HUDEP-2 (cell line): ENCODE measurements around the gene GALR1.
A peak's percentile ranks its signal among the peaks of the same experiment; 100 is the strongest.
"Not testable (repeated sequence)": the region's sequence is repeated elsewhere in the genome, so short reads cannot be mapped to it uniquely, and the experiment has no call there.

Source experiments
- DNase-seq, 76 experiments: peaks; one replicate each; lab custom pipeline; 2025; ENCODE audit not compliant: unreplicated experiment in 76 of 76; lab: John Stamatoyannopoulos, UW

Gene GALR1, protein sequence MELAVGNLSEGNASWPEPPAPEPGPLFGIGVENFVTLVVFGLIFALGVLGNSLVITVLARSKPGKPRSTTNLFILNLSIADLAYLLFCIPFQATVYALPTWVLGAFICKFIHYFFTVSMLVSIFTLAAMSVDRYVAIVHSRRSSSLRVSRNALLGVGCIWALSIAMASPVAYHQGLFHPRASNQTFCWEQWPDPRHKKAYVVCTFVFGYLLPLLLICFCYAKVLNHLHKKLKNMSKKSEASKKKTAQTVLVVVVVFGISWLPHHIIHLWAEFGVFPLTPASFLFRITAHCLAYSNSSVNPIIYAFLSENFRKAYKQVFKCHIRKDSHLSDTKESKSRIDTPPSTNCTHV

DNA sequence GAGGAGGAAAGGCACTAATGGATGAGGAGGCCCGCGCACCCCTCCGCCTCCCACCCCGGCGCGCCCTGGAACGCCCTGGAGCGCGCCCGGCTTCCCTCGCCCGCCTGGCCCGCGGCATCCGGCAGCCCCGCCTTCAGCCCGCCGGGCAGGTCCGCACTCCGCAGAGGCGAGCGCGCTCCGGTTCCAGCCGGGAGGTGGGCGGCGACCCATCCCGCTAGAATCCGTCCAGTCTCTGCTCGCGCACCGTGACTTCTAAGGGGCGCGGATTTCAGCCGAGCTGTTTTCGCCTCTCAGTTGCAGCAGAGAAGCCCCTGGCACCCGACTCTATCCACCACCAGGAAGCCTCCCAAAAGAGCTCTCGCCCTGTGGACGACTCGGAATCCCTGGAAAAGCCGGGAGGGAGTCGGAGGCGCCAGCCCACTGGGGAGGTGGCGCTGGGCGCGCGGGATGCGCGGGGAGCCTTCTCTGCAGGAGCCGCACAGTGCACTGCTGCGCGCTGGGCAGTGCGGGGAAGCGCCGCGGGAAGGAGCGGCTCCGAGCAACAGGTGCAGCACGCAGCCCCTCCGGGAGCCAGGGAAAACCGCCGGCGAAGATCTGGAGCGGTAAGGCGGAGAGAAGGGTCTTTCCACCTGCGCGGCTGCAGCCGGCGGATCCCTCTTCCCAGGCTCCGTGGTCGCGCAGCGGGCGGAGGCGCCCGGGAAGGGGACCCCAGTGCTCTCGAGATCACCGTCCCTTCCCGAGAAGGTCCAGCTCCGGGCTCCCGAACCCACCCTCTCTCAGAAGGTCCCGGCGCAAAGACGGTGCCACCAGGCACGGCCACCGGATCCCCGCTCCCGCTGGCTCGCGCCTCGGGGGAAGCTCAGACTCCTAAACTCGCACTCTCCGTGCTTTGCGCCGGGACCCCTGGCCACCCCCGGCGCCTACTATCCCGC lies at the start of gene GALR1:
GALR1 (plus strand) TSS at position 280 of the 932 bp plus-strand sequence. CDS start 701 bp downstream, outside the sequence.
- no peak for DNase-seq

DNA sequence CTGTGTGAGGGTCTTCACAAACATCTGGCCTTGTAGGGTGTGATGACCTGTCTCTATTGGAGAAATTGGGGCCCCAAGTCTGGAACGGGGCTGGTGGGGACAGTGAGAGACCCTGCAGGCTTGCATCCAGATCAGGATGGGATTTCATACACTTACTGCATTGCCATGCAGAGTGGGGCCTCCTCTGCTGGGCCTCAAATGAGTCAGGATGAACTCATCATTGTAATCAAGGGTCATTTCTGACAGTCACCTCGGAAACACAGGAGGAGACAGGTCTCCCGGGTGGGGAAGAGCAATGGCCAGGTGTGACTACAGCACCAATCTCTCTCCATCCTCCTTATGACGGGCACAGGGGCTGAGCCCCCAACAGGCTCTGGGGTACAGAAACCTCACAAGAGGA lies 48.1 kb upstream of the GALR1 start:
- no peak for DNase-seq

DNA sequence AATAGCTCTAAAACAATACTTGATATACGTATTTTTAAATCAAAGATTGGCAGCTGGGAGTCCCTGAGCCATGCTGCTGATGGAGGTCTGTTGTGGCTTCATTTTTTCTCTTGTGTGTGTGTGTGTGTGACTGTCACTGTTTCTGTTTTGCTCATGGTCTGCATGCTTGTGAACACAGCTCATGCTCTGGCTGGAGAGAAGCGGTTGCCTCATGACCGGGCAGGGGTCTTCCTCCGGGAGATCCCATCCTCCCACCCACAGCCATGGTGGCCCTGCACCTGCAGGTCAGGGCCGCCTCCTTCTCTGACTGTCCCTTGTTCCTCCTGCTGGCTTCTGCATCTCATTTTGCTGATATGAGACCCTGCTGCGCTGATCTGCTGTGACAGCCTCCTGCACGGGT lies 47.3 kb upstream of the GALR1 start:
- no peak for DNase-seq

DNA sequence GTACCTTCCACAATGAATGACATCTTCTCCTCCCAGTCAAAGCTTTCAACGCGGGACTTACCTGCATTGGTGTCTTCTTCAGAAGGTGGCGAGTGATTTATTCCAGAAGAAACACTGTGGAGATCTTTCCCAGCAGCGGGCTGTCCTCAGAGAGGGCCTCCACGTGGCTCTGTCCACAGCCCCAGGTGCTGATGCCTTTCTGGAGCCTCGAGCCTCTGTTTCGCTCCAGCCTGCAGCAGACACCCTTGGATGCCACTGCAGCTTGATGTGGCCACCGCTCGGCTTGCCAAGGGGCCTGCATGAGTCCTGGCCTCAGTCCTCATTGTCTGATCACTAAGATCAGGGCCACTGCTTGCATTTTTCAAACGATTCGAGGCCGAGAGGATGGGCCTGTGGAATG lies 46.6 kb upstream of the GALR1 start:
- peak in 1 of 76 experiments; percentile 19 for DNase-seq

DNA sequence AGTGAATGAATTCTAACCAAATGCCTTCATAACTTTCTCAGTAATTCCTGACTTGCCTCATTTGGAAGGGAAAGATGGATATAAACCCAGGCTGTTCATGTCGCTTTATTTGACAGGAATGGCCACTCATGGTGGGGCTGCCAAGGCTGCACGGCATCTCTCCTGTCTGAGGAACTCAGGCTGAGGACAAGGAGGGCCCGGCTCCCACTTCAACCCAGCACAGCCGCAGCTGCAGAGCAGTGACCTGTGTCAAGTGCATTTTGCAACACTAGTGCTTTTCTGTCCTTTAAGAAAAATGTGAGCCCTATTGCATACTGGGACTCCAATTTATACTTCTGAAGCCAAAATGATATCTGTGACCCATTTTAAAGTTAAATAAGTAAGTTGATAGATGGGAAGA lies 45.8 kb upstream of the GALR1 start:
- no peak for DNase-seq

DNA sequence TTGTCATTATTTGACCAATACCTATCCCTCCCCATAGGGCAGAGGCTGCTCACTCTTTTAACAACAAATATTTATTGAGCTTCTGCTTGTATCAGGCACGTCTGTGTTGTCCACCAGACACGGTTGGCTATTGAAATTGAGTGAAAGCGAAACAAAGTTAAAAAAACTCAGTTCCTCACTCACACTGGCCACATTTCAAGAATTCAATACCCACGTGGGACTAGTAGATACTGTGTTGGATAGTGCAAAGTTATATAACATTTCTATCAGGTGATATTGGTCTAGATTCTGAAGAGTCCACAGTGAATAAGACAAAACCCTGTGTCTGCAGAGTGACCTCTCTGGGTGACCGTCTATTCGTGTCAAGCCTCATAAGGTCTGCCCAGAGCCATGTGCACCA lies 43.9 kb upstream of the GALR1 start:
- no peak for DNase-seq

DNA sequence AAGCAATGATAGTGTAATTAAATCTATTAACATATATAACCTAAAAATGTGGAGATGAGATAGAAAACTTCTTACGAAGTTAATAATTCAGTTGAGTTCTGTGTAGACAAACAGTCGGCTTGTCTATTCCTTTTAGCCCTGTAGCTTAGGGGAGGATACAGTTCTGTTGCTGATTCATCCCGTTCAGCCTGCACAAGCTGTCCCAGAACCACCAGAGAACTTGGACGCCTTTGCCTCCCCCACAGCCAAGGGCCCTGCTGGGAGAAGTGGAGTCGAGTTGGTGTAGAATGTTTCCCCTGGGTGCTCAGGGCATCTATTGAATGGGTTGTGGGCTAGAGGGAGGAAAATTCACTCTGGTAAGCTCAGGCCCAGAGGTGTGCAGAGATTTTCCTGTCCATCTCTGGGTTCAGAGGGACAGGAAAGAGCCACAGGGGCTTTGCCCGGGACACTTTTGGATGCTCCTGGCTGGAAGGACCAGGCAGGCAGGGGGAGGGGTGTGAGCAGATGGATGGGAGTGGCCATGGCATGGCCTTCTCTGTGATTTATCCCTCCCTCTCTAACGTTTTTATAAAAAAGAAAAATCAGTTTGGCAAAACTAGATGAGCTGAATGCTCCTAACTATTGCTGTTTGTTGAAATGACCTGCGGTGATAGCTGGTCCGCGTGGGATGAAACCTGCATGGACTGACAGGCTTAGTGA lies 42.8 kb upstream of the GALR1 start:
- peak in 1 of 76 experiments; percentile 21 for DNase-seq

DNA sequence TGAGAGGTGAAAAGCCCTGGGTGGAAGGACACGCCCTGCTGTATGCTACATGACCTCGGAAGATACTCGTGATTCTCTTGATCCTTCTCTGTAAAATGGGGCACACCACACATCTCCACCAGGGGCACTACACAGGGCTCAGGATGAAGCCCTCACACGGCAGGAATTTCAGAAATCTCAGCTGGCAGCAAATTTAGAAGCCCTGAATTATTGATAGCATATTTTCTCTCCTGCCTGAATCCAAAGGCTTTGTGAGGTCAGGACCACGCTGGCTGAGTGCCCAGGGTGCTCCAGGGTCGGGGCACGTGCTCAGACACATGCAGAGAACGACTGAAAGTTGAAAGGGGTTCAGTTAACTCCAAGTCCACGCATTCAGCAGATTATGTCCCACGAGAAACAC lies 42.1 kb upstream of the GALR1 start:
- peak in 29 of 76 experiments; percentile 3 to 63 (median 26) for DNase-seq

DNA sequence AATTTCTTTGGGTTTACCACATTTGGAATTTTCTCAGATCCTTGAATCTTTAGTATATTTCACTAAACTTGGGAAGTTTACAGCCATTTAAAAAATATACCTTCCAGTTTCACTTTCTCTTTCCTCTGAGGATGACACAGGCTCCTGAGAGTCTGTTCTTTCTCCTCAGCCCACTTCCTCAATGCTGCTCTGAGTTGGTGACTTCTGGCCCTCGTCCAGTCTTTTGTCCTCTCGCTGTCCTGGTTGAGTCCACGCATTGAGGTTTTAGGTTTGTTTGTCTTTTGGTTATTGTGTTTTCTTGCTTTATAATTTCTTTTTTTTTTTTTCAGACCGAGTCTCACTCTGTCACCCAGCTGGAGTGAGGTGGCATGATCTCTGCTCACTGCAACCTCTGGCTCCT lies 40.7 kb upstream of the GALR1 start:
- DNase-seq: peak in 22 of 76 experiments; percentile 2 to 43 (median 15)

DNA sequence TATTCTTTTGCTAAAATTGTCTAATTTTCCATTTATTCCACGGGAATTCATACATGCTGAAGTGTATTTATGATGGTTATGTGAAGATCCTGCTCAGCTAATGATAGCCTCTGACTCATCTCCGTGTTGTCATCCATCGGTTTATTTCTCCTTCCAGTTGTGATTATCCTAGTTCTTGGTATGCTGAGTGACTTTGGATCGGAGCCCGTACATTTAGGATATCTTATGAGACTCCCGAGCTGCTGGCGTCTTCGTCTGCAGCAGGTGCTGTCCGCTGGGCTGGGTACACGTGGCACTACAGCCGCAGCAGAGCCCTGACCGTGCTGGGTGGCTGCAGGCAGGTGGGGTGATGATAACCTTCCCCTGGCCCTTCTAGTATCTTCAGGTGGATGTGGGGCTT lies 40.1 kb upstream of the GALR1 start:
- no peak for DNase-seq

DNA sequence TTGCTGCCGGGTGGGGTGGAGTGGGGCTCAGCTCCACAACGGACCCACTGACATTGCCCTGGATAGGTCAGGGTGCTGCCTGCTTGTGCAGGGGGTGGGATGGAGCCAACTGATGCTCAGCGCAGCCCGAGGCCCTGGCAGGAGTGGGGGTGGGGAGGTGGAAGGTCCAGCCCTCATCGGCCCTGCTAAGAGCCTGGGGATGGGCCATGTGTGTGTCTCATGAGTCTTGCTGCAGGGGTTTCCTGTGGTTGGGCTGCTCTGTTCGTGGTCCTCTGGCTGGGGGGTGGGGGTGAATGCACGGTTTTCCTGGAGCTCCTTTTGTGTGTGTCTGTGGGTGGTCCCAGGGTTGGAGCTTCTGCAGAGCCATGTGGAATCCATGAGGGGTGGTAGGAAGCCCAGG lies 39.4 kb upstream of the GALR1 start:
- no peak for DNase-seq

DNA sequence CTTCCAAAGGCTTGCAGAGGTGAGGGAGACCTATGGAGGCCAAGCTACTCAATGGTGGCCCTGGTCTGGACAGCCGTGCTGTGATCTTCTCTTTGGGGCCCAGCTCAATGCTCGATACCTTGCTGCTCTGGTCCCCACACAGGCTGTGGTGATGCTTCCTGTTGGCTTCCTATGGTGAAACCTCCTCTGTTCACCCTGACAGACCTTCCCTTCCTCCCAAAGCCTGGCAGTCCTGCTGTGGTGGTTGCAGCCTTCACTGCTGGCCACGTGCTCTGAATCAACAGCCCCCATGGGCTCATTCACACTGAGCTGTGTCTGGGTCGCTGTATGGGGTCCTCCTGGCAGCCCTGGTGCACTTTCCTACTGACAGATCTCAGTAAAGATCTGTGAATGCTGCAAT lies 31.0 kb upstream of the GALR1 start:
- no peak for DNase-seq

DNA sequence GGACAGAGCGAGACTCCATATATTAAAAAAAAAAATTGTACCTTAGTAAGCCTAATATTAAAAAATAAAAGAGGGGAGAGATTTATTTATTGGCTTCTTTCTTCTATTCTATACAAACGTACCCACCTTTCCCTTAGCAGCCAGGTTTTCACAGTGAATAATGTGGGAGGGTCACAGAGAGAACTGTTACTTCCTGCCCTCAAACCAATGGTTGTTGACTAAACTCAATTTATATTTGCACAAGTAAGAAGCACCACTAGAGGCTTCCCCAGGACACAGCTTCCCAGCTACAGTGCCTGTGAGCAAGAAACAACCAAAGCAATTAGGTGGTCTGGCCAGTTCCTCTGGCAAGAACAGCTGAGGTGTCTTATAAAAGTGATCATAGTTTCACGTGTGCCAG lies 28.9 kb upstream of the GALR1 start:
- no peak for DNase-seq

DNA sequence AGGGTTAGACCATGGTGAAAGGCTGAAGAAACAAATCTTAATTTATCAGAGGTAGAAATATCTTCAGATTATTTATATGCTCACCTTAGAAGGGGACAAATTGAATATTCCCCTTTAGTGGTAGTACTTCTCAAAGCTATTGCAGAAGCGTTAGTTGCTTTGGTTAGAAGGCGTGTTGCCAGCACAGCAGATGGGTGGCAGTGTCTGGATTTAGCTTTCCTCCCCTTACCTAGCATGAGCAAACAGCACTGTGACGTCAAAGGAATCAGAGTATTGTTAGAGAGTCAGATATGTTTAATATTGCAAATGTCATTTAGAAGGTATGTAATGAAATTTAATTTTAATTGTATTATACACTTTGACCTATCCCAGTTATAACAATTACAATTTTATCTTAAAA lies 27.2 kb upstream of the GALR1 start:
- DNase-seq: no peak

DNA sequence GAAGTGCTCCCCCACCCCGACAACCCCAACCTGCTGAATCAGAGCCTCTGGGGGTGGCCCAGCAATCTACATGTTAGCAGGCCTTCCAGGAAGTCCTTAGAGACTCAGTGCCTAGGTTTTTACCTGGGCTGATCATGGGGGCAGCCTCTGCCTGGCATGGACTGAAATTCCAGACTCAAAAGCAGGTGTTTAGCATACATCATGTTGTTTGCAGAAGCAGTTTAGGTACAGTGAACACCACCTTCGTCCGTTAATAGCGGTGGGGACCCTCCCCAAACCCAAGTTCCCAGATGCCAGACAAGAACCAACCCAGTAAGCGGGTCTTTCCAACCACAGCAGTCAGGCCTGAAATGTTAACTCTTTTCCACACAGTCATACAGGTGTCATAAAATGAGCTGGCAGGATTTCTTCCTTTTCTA lies 26.4 kb upstream of the GALR1 start:
- no peak for DNase-seq

DNA sequence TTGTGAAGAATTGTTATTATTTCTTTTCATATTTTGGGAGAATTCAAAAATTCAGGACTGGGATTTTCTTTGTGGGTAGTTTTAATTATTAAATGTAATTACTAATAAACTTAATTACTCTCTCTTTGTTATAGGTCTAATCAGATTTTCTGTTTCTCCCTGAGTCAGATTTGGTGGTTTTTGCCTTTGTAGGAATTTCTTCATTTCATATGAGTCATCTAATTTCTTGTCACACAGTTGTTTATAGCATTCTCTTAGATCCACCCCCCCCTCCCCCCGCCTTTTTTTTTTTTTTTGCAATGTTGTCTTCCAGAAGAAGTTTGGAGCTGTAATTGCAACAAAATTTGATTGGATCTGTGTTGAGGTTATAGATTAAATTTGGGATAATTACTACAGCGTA lies 26.0 kb upstream of the GALR1 start:
- no peak for DNase-seq

DNA sequence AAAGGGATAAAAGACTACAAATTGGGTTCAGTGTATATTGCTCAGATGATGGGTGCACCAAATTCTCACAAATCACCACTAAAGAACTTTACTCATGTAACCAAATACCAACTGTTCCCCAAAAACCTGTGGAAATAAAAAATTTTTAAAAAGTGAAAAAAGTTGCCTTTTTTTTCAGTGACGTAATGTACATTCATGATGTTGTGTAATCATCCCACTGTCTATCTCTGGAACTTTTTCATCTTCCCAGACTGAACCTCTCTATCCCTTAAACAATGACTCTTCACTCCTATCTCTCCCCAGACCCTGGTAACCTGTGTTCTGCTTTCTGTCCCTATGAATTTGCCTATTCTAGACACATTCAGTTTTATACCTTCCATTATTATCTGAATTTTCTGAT lies 19.0 kb upstream of the GALR1 start:
- no peak for DNase-seq

DNA sequence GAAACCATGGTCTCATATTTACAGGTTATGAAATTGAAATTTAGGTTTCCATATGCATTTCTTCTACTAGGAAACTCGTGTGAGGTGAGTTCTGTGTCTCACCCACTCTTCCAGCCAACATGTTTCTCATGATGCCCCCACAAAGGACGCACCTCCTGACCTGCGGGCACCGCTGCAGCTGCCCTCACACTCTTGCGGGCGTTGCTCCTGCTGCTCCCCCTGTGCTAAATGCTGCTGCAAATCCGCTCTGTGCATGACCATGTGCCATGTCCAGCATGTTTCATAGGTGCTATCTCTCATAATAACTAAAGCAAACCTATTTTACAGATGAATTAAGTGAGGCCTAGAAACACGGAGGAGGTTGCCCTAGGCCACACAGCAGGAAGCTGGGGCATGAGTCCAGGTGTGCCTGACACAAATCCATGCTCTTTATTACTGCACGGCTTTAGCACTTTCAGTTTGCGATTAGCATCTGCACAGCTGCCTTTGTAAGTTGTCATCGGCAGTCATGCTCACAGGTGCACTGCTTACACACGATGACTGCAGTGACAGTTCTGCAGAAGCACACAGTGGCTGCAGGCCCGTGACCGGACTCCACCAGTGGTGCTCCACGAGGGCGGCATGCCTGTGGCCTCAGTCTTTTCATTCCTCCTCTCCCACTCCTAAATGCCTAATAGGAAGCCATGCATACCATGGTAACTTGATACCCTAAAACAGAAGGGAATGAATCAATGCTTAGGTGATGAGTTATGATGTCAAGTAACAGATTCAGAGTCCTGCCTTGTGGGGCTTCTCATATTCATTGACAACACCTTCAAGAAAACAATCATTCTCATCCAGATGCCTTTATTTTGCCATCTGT lies 14.9 kb upstream of the GALR1 start:
- DNase-seq: no peak

DNA sequence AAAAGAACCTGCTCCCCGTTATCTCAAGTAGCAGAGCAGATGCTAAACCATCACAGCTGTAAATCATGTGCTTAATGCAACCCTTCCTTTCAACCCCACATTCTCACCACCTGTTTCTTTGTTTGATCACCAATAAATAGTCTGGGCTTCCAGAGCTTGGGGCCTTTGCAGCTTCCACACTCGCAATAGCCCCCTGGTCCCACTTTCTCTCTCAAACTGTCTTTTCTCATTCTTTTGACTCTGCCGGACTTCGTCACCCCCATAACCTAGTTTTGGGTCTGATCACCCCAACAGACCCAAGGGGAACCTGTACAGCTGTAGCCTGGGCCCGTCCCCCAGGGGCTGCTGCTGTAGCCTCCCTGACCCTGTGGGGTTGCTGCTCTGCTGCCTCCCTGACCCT lies 10.4 kb upstream of the GALR1 start:
- not testable (repeated sequence) for DNase-seq

DNA sequence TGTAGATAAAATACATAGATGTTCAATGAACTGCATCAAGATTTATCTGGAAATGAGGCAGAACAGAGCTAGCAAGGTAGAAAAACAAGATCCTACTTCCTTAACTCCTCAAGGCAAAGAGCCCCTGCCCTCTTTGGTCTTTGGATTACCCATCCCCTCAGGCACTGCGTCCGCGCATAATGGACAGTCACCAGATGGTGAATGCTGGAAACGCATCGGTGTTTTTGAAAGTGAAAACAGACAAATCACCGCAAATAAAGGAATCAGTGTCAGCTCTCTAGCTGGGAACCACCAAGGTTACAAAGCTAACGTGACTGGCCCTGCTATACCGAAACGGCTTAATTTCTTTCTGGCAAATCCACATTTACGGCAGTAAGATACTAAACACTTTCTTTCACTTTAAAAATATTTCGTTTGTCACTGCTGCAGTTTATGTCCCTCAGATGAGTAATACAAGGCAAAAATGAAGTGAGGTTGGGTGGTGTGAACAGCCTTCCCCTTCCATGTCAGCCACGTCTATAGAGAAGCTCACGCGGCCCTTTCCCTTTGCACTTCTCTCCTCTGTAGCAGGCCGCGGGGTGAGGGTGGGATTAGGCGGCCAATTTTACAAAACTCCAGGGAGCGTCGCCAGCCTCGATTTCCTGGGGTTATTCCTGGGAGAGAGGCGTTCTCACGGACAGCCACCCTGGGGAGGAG lies 627 bp upstream of the GALR1 start:
- DNase-seq: no peak
